ENCODE data around the gene GLRX2. TPM values are rescaled to one million over a fixed set of nuclear protein-coding genes. Genes with fewer than 3 reads are reported as not detected.

The GLRX2 gene
- polyA plus RNA-seq, 1 of the 3 experiments (the other 2 are of a cell fraction): 12.8 TPM

- no peak for TF ChIP-seq FOXJ3 (CRISPR knock-in tag; IDR thresholded peaks at IDR 0.05)
Measured at GRCh38 chr1:193103759-193104501, 1.3 kb downstream of the GLRX2 start (continued).

DNA sequence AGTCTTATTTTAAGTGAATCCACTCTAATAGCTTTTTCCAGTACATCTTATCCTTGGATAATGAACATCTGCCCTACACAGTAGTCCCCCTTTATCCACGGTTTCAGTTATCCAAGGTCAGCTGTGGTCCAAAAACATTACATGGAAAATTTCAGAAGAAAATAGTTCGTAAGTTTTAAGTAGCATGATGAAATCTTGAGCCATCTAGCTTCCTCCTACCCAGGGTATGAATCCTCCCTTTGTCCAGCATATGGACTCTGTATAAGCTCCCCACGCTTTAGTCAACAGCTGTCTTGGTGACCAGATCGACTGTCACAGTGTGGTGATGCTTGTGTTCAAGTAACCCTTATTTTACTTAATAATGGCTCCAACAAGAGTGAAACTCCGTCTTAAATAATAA lies 2.6 kb downstream of the GLRX2 start:
- Histone ChIP-seq H3K4me1 (ENCODE audit: control insufficient read depth in 1 of 2, insufficient read depth in 2 of 2, low read depth in 1 of 2, low read length in 1 of 2) (peaks cover 7 to 11% of the 10 kb centered on the region in 2 experiments; a peak in 3 of 4 replicates), H3K36me3 (replicated peaks in 1 of 2; ENCODE audit: control insufficient read depth in 1 of 2, insufficient read depth in 2 of 2, low read length in 1 of 2) (peaks cover 22 to 33% of the 10 kb centered on the region in 2 experiments), H3F3A (replicated peaks; ENCODE audit: insufficient read depth) (peaks cover 21% of the 10 kb centered on the region), H2AFZ (ENCODE audit: low read depth) (no peak overlapping the region), H3K79me2 (ENCODE audit: insufficient read depth) (peaks cover 45% of the 10 kb centered on the region), H3K9me3 (no peaks in the 10 kb centered on the region), H3K27ac (ENCODE audit: low read depth in 2 of 2, low read length in 1 of 2) (no peak overlapping the region), H3K9me2 (no peaks in the 10 kb centered on the region), H4K20me1 (ENCODE audit: insufficient read depth) (no peaks in the 10 kb centered on the region; the same call in 1 of the 2 replicates), H3K4me2 (no peak overlapping the region), H3K27me3 (ENCODE audit: insufficient read depth) (no peaks in the 10 kb centered on the region), H3K4me3 (ENCODE audit: low read depth in 2 of 2, low read length in 1 of 2) (no peak overlapping the region), H3K9ac (no peak overlapping the region)
- DNase-seq: no peak
- WGBS (ENCODE audit: low lambda C conversion rate): 98% methylated on average over 5 of the region's 5 CpGs
- CTCF ChIA-PET: interaction anchor here (3.5 kb wide), 1 partner anchor 20 kb away, joined by 19 read pairs; the partner anchor contains the start of gene CDC73
- TF ChIP-seq JUND (IDR thresholded peaks at IDR 0.05): no peak
- no peak for TF ChIP-seq GATA2 (CRISPR knock-in tag; IDR thresholded peaks at IDR 0.05)
- TF ChIP-seq RFX5 (IDR thresholded peaks at IDR 0.05; ENCODE audit: low read length): no peak
- no peak for TF ChIP-seq TEAD4 (IDR thresholded peaks at IDR 0.05; ENCODE audit: borderline replicate concordance, insufficient read depth)
- no peak for TF ChIP-seq ZBTB33 (IDR thresholded peaks at IDR 0.05; ENCODE audit: borderline replicate concordance, low read depth)
- TF ChIP-seq YY1 (IDR thresholded peaks at IDR 0.05; ENCODE audit: low read depth): no peak
- no peak for TF ChIP-seq REST (IDR thresholded peaks at IDR 0.05; ENCODE audit: low read depth, low read length)
- TF ChIP-seq MAX (IDR thresholded peaks at IDR 0.05; ENCODE audit: low read depth): no peak
- TF ChIP-seq, protein P1, sequence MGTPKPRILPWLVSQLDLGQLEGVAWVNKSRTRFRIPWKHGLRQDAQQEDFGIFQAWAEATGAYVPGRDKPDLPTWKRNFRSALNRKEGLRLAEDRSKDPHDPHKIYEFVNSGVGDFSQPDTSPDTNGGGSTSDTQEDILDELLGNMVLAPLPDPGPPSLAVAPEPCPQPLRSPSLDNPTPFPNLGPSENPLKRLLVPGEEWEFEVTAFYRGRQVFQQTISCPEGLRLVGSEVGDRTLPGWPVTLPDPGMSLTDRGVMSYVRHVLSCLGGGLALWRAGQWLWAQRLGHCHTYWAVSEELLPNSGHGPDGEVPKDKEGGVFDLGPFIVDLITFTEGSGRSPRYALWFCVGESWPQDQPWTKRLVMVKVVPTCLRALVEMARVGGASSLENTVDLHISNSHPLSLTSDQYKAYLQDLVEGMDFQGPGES (IDR thresholded peaks at IDR 0.05; ENCODE audit: low read depth, low read length): no peak
- TF ChIP-seq GABPA (IDR thresholded peaks at IDR 0.05; ENCODE audit: low read depth): no peak
- TF ChIP-seq MEF2A (IDR thresholded peaks at IDR 0.05; ENCODE audit: borderline replicate concordance, low read depth): no peak
- no peak for TF ChIP-seq NFIC (IDR thresholded peaks at IDR 0.05; ENCODE audit: borderline replicate concordance)
- TF ChIP-seq RXRA (IDR thresholded peaks at IDR 0.05; ENCODE audit: borderline replicate concordance, low read depth): no peak
- no peak for TF ChIP-seq FOXM1 (IDR thresholded peaks at IDR 0.05; ENCODE audit: low read depth)
- no peak for TF ChIP-seq RAD21 (IDR thresholded peaks at IDR 0.05; ENCODE audit: low read length)
- POLR2A ChIA-PET: no interaction called here
